Pancreas (tissue), 10 donors: ENCODE data around the gene LIF. TPM values are rescaled to one million over a fixed set of nuclear protein-coding genes. Genes with fewer than 3 reads are reported as not detected.

Source experiments
- ATAC-seq, 4 donors: fragments of 200-7000 bp; cut with Tn5 transposase; one replicate each; pipeline versions ENCODE4 v1.8.0 to v1.9.1; 2020; ENCODE audit warnings: mild to moderate bottlenecking in 4 of 4, moderate library complexity in 4 of 4
- DNase-seq, 6 donors: peaks; one replicate each; pipeline ENCODE4 v3.0.0-alpha.2; 2020
- FAIRE-seq: peaks from 2 replicates; lab custom pipeline; 2012; peaks lifted over from hg19 to GRCh38; lab: Jason Lieb, UNC
- H3K27ac ChIP-seq, 4 donors: fragments of 200-600 bp; sonication (generic); 1 replicate in 3 of 4; 2 replicates in 1 of 4; pipeline versions ENCODE4 v1.5.0 to v1.8.0; 2020
- H3K27me3 ChIP-seq, 4 donors: fragments of 200-600 bp; one replicate each; pipeline ENCODE4 v1.8.0; 2021
- H3K36me3 ChIP-seq, 3 donors: fragments of 200-600 bp; sonication (generic) in 1 of 3; one replicate each; pipeline versions ENCODE4 v1.5.0 to v1.8.0; 2020 to 2021
- H3K4me1 ChIP-seq, 3 donors: fragments of 200-600 bp; one replicate each; pipeline ENCODE4 v1.8.0; 2021
- H3K4me3 ChIP-seq, 4 donors: fragments of 200-600 bp; sonication (generic) in 2 of 4; one replicate each; pipeline versions ENCODE4 v1.5.0 to v1.8.0; 2020 to 2021
- H3K9me3 ChIP-seq, 4 donors: fragments of 200-600 bp; one replicate each; pipeline ENCODE4 v1.8.0; 2021
- WGBS, 2 donors: extraction: QIAGEN DNeasy Blood & Tissue Kit; methylation state at CpG; one replicate each; pipeline ENCODE4 v1.1.7; 2013; 5-methylcytosine and 5-hydroxymethylcytosine counted together
- intact Hi-C, 3 donors: fragments of 100-400 bp; cut with DNase I; formaldehyde crosslinking; loops; one replicate each; pipeline versions ENCODE4 v1.11.1 to v1.14.2; 2022
- polyA plus RNA-seq, 2 donors: library from polyadenylated mRNA; stranded (reverse); fragments of 200-250 nt; gene quantifications; one replicate each; pipeline ENCODE4 v1.2.3, GENCODE V29; 2013
- total RNA-seq, 6 donors: library from RNA; stranded (reverse); fragmentation: NEBNext Ultra II Directional in 4 of 6; extraction: Animal tissue kit (Norgen Biotek cat#: 25700) in 4 of 6; gene quantifications; one replicate each; pipeline versions ENCODE4 v1.2.1 to v1.2.4, GENCODE V29; 2021 to 2023
- TF ChIP-seq, protein P1 (sequence below), 4 donors: fragments of 200-600 bp; sonication (generic) in 3 of 4; IDR thresholded peaks; one replicate each; pipeline versions ENCODE4 v1.5.0 to v1.8.0; 2021; ENCODE audit warnings: antibody characterized with exemption in 4 of 4
- donor health status: healthy with polysubstance abuse.
- donor health status: DM: no; HTN: no; CAD: no; lungs with moderate emphysema.
- donor health status: DM: no; HTN: no; CAD: no.
- donor health status: control.
- donor health status: control.
- donor health status: Bipolar disorder and iron deficiency.
- donor health status: DM: yes; HTN: yes; CAD: no.
- donor health status: DM: no; HTN: no; CAD: no.
- donor health status: DM: no; HTN: no; CAD: no.
- donor health status: DM: yes; HTN: yes; CAD: no.

The LIF gene
- total and polyA plus RNA-seq, 8 donors = 0.32 to 5.8 (median 2.3) TPM

DNA sequence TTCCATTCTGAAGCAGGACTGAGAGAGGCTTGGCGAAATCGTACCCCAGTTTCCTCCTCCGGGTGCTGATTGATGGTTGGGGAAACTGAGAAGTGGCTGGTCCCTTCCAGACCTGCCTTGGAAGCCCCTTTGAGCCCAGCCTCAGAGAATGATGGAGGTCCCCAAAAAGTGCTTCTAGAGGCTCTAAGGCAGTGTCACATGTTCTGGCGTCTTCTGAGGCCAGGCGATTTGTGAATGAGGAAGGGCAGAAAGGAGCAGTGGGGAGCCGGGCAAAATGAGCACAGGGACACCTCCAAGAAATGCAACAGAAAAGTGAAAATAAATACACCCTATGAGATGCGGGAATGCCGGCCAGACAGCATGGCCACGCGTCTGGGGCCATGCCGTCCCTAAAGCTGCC lies 1.0 kb upstream of the LIF start:
- intact Hi-C loops = no loop called here
- FAIRE-seq (no peak), DNase-seq (no peak), ATAC-seq (no peak)
- Histone ChIP-seq H3K27ac (no peak overlapping the region), H3K36me3 (no peaks in the 10 kb centered on the region), H3K27me3 (no peaks in the 10 kb centered on the region), H3K4me3 (no peak overlapping the region), H3K9me3 (no peaks in the 10 kb centered on the region), H3K4me1 (no peaks in the 10 kb centered on the region)
- TF ChIP-seq, protein P1, sequence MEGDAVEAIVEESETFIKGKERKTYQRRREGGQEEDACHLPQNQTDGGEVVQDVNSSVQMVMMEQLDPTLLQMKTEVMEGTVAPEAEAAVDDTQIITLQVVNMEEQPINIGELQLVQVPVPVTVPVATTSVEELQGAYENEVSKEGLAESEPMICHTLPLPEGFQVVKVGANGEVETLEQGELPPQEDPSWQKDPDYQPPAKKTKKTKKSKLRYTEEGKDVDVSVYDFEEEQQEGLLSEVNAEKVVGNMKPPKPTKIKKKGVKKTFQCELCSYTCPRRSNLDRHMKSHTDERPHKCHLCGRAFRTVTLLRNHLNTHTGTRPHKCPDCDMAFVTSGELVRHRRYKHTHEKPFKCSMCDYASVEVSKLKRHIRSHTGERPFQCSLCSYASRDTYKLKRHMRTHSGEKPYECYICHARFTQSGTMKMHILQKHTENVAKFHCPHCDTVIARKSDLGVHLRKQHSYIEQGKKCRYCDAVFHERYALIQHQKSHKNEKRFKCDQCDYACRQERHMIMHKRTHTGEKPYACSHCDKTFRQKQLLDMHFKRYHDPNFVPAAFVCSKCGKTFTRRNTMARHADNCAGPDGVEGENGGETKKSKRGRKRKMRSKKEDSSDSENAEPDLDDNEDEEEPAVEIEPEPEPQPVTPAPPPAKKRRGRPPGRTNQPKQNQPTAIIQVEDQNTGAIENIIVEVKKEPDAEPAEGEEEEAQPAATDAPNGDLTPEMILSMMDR (IDR thresholded peaks at IDR 0.05) = no peak
- 82 to 84% methylated on average over 11 of the region's 11 CpGs for WGBS, 2 donors

- no peaks in the 10 kb centered on the region for H3K36me3 ChIP-seq
- H3K27me3 ChIP-seq = no peaks in the 10 kb centered on the region
- peak overlapping the region in 1 of 4 donors; percentile 30 for H3K27ac ChIP-seq
- no peaks in the 10 kb centered on the region for H3K4me1 ChIP-seq
- FAIRE-seq (no peak), DNase-seq (peak in 1 of 6 donors; percentile 64), ATAC-seq (no peak)
- intact Hi-C loops = no loop called here
- H3K9me3 ChIP-seq = no peaks in the 10 kb centered on the region
- TF ChIP-seq, protein P1 (IDR thresholded peaks at IDR 0.05) = no peak
- H3K4me3 ChIP-seq = peak overlapping the region in 2 of 4 donors; percentile 42 to 57
- WGBS, 2 donors = 19 to 21% methylated on average over 15 of the region's 15 CpGs
Measured at GRCh38 chr22:30246814-30247376, 336 bp upstream of the LIF start.

- ATAC-seq = peak; percentile 14 to 30 (median 22)
- Histone ChIP-seq H3K27me3 (no peaks in the 10 kb centered on the region), H3K9me3 (no peaks in the 10 kb centered on the region), H3K4me1 (no peaks in the 10 kb centered on the region), H3K4me3 (peak overlapping the region; percentile 12 to 57 (median 40)), H3K27ac (no peak overlapping the region), H3K36me3 (no peaks in the 10 kb centered on the region)
- DNase-seq = no peak
- WGBS, 2 donors = 53 to 58% methylated on average over 14 to 15 of the region's 15 CpGs
- intact Hi-C loops = no loop called here
- TF ChIP-seq, protein P1 (IDR thresholded peaks at IDR 0.05) = no peak
- no peak for FAIRE-seq
Measured at GRCh38 chr22:30245181-30245984, 1.2 kb downstream of the LIF start.

DNA sequence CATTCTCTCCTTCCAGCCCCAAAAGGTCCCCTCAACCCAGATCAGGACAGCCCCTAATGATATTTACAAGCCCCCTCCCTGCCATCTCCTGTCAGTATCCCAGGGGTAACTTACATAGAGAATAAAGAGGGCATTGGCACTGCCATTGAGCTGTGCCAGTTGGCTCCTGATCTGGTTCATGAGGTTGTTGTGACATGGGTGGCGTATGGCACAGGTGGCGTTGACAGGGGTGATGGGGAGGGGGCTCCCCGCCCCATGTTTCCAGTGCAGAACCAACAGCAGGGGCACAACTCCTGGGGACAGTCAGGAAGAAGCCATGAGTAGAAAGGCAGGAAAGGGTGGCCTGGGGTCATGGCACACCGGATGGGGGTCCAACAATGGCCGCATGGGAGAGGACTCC lies 1.9 kb downstream of the LIF start:
- intact Hi-C loops = no loop called here
- Histone ChIP-seq H3K27ac (no peak overlapping the region), H3K4me3 (no peak overlapping the region), H3K9me3 (no peaks in the 10 kb centered on the region), H3K27me3 (no peaks in the 10 kb centered on the region), H3K36me3 (no peaks in the 10 kb centered on the region), H3K4me1 (no peaks in the 10 kb centered on the region)
- TF ChIP-seq, protein P1 (IDR thresholded peaks at IDR 0.05) = no peak
- FAIRE-seq (no peak), DNase-seq (no peak), ATAC-seq (no peak)
- 78 to 81% methylated on average over 5 of the region's 5 CpGs for WGBS, 2 donors

GRCh38 chr22:30244066-30244465 lies 2.5 kb downstream of the LIF start:
- no peak for FAIRE-seq
- ATAC-seq = no peak
- H3K4me3 ChIP-seq = no peak overlapping the region
- no peak for DNase-seq
- TF ChIP-seq, protein P1 (IDR thresholded peaks at IDR 0.05) = no peak
- H3K9me3 ChIP-seq = no peaks in the 10 kb centered on the region
- H3K36me3 ChIP-seq = no peaks in the 10 kb centered on the region
- no peaks in the 10 kb centered on the region for H3K27me3 ChIP-seq
- intact Hi-C loops = no loop called here
- 89 to 90% methylated on average over 10 of the region's 10 CpGs for WGBS, 2 donors
- H3K27ac ChIP-seq = no peak overlapping the region
- no peaks in the 10 kb centered on the region for H3K4me1 ChIP-seq
